ENCODE data around the gene PPDPF. TPM values are rescaled to one million over a fixed set of nuclear protein-coding genes. Genes with fewer than 3 reads are reported as not detected.
A peak's percentile ranks its signal among the peaks of the same experiment; 100 is the strongest.

The PPDPF gene
- total RNA-seq, 1 donor from 2014 or later: 54.2 TPM

DNA sequence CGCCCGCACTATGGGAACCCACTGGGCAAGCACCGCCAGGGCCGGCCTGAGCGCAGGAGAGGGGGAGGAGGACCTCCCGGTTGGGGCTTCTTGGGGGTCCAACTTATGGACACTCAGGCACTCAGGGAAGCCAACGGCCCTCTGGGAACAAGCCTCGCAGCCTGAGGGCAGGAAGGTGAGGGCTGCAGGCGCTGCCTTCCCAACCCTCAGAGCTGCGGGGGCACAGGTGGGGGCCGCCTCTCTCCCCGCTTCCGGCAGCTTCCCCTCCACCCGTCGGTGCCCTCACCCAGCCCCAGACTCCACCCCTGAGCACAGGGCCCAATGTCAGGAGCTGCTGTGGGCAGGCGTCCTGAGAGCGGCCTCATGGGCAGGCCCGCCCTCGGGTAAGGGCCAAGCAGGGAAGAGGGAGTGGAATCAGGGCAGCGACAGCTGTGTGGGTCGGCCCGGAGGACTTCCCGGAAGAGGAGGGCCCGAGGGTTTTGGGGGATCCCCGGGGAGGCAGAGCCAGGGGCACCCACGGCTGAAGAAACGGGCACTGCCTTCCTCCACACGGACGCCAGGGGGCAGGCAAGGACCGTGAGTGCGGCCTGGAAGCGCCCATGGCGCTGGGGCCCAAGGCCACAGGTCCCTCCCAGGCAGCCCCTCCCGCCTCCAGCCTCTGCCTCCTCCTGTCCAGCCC lies 17.1 kb downstream of the PPDPF start:
- peak; percentile 91 for DNase-seq (ENCODE audit: low spot score)

DNA sequence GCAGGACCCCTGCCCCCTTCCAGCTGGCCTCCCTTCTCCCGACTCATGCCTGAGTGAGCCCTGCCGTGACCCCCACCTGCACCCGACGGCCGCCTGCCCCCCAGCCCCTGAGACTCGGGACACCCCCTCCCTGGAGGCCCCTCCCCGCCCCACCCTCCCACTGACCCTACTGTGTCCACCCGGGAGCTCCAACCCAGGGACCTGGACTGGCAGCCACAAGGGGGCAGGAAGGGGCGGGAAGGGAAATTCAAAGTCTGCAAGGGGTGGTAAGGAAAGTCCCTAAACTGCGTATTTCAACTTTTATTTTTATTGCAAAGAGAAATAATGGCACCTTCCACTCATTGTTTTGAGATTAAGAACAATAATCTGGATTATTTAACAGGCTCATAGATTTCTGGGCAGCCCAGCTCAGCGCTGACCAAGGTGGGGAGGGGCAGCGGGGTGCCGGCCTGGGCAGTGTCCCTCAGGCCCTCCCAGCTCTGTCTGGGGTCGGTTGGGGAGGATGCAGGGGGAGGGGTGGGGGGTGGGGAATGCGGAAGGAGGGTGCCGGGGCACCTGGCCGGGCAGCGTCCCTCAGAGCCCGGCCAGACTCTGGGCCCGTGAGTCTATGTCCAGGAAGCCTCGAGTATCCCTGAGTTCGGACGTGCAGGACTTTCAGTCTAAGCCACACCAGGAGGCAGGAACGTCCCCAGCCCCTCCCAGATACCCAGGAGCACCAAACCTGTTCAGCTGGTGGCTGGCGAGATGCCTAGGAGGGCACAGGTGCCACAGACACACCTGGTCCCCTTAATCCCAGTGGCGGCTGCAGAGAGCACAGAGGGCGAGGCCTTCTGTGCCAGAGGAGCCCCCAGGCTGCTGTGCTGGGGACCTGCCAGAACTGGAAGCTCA lies 17.9 kb downstream of the PPDPF start:
- DNase-seq (ENCODE audit: low spot score): no peak

DNA sequence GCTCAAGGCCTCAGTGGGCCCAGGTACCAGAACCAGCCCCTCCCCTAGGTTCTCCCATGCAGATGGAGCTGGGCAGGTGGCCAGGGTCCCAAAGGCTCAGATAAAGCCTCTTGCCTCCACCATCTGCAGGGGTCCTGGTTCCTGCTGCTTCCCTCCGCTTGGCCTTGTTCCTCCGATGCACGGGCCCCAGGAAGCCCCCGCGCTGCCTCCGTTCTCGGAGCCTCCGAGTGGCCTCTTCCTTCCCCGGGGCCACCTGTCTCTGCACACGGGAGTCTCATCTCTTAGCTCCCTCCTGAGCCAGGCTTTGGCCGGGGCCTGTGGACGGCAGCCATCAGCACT lies 18.5 kb downstream of the PPDPF start:
- no peak for DNase-seq (ENCODE audit: low spot score)

DNA sequence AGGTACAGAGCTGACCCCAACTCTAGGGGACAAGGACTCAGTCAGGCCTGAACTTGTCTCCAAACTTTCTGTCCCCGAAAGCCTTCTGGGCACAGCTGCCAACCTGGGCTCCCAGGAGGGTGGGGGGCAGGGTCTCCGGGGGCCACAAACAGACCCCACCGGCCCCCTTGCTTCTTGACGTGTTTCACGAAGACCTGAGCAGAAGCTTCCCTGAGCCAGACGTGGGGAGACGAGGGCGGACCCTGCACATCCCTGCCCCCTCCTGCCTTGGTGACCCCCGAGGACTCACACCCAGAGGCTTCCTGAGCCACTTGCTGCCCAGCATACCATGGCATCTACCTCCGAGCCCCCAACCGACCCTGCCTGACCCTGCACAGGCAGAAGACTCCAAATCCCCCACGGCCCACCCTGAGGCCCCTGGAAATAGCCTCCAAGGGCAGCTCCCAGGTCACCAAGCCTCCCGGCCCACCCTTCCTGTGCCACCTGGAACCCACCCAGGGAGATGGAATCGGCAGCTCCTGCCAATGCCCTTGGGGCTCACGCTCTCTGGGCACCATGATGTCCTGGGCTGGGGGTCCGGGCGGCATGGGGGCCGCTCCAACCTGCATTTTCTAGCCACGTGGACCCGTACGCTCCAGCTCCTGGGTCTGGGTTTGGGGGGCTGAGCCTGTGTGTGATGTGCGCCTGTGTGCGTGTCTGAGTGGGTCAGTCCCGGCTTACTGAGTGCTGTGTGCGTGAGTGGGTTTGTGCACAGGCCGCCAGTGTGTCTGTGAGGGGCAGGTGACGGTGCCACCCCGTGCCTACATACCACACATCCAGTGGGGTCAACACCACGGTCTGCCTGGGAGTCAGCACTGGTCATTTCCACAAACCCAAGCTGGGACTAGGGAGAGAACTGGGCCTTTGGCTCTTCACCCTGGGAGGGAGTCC lies 19.1 kb downstream of the PPDPF start:
- DNase-seq (ENCODE audit: low spot score): no peak

DNA sequence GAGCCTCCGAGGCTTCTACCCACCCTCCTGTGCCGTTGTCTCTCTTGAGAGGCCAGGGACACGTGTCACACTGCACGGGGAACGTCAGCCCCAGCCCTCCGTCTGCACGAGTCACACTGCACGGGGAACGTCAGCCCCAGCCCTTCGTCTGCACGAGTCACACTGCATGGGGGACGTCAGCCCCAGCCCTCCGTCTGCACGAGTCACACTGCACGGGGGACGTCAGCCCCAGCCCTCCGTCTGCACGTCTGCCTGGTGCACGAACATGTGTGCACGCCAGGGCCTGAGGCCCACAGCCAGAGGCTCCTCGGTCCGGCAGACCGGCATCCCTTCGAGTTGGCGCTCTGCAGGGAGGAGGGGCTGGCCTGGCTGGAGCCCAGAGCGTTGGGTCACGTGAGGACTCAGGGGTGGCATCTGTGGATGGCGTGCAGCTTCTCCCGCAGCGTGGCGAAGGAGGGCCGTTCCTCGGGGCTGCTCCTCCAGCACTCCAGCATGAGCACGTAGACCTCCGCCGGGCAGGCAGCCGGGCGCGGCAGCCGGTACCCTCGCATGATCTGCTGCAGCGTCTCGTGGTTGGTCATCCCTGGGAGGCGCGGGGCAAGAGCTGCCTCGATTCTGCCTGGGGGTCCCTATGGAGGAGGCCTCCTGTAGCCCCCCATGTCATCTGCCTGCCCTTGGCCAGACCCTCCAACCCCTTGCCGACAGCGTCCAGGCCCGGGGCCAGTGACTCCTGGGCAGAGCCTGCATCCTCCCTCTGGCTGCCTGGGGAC lies 20.0 kb downstream of the PPDPF start:
- no peak for DNase-seq (ENCODE audit: low spot score)

DNA sequence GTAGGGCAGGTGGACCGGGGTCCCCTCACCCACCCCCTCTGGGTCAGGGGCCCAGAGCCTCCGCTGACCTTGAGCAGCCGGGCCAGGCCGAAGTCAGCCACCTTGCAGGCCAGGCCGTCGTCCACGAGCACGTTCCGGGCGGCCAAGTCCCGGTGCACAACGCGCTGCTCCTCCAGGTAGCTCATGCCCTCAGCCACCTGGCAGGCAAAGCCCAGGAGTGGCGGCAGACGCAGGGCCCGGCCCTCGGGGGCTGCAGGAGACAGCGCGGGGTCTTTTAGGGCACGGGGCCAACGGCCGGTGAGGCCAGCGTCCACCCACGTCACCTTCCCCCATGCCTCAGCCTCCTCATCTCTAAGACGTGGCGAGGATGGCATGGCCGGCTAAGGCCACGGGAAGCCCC lies 20.8 kb downstream of the PPDPF start:
- no peak for DNase-seq (ENCODE audit: low spot score)

DNA sequence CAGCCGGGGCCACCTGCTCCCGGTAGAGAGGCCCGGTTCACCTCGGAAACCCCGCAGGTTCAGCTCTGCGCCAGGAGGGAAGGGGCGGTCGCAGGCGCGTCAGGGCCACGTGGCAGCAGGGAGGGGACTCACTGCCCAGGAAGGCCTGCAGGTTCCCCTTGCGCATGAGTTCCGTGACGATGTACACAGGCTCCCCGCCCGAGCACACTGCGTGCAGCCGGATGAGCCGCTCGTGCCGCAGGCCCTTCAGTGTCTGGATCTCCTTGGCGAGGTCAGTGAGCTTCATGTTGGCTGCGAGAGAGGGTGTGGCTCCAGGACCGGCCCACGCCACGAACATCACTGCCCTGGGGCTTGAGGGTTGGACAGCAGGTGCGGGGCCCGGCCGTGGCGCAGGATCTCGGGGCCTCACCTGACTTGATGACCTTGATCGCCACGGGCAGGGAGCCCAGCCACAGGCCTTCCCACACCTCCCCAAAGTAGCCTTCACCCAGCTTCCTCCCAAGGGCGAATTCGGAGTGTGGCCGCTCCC lies 21.5 kb downstream of the PPDPF start:
- no peak for DNase-seq (ENCODE audit: low spot score)

DNA sequence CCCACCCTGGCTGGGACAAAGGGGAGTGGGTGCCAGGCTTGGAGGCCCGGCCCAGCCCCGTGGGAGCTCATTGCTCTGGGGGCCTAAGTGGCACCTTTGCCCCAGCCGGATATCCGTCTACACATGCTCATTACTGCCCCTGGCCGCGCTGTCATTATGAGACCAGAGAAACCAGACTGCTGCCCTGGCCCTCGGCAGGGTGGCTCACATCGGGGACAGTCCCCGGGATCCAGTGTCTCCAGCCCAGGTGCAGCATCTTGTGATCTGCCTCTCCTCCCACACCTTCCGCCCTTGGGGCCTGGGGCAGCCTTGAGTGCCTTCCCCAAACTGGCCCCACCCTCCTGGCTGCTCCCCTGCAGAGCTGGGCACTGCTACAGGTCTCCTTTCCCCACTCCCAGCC lies 22.1 kb downstream of the PPDPF start:
- DNase-seq (ENCODE audit: low spot score): no peak

DNA sequence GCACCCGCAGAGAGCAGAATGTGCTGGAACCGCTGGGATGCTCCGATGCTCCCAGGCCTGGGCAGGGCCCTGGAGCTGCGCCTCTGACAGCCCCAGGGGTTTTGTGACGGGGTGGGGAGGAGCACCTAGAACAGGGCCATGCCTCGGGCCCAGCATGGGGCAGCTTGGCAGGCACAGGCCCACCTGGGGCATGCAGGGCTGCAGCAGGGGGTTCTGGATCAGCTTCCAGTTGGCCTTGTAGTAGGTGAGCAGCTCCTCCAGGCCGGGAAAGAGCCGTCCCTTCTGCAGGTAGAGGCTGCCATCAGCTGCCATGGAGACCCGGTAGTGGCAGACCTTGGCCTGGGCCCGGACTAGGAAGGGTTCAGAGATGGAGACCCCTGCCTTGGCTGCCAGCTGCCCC lies 22.6 kb downstream of the PPDPF start:
- DNase-seq (ENCODE audit: low spot score): no peak

DNA sequence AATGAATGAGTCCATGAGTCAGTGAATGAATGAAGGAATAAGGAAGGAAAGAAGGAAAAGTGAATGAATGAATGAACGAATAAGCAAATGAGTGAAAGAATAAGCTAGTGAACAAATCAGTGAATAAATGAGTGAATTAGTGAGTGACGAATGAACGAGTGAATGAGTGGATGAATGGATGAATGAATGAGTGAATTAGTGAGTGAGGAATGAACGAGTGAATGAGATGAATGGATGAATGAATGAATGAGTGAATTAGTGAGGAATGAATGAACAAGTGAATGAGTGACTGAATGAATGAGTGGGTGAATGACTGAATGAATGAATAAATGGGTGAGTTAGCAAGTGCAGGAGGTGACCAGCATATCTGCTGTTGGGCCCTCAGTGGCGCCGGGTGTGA lies 23.2 kb downstream of the PPDPF start:
- no peak for DNase-seq (ENCODE audit: low spot score)

DNA sequence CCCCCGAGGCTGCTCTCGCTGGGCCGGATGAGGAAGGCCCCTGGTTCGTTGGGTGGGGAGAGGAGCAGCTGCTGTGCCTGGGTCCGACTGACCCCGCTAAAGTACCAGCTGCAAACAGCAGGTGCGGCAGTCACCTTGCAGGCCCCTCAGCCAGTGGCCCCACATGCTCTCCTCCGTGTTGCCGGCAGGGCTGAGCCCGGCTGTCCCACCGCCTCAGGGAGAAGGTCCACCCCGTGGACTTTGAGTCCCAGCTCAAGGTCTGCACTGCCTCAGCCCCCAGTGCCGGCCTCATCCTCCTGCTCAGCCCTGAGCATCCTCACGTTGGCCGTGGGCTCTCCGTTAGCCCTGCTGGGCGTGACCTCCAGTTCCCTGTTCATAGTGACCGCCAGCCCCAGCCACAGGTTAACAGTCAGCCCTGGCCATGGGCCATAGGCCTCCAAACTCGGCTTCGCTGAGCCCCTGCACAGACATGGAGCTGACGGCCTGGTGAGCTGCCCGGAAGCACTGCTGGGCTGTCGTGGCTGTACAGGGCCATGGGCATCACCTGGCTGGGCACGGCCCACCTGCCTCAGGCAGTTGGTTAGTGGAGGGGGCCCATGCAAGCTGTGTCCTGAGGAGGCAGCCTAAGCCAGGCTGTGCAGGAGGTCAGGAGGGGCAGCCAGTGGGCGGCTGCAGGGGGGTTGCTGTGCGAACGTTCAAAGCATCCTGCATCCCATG lies 23.8 kb downstream of the PPDPF start:
- DNase-seq (ENCODE audit: low spot score): no peak

DNA sequence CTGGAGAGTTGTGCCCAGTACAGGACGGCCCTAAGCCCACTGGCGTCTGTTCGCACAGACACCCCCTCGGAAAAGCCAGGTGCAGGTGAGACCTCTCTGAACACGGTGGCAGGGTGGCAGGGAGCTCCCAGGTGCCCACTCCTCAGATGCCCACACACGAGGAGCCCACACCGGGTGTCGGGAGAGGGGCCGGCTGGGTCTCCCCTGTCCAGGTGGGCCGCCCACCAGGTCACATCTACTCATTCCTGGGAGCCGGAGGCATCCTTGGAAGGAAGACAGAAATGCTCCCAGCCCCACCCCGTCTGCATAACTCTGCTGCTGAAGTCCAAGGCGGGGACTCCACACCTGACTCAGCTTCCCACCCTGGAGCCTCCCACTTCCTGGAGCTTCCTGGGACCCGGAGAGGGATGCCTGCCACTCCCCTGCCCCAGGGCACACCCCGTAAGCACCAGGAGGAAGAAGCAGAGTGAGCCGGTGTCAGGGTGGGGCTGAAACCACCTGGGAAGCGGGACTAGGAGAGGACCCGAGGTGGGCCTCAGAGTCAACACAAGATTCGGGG lies 24.5 kb downstream of the PPDPF start:
- DNase-seq (ENCODE audit: low spot score): no peak

DNA sequence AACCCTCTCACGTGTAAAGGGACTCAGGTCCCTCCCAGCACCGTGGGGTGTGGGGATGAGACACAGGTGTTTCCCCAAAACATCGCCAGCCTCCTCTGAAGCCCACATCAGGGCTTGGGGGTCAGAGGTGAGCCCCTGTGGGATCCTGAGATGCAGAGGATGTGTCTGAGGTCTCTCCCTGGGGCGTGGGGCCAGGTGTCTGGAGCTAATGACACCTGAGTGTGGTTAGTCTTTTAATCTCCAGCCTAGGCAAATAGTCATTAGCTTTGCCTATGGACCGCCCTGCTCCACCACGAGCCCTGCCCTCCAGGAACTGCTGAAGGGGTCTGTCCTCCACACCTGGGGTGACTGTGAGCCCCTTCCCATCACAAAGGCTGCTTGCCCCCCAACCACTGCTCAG lies 25.2 kb downstream of the PPDPF start:
- DNase-seq (ENCODE audit: low spot score): no peak

DNA sequence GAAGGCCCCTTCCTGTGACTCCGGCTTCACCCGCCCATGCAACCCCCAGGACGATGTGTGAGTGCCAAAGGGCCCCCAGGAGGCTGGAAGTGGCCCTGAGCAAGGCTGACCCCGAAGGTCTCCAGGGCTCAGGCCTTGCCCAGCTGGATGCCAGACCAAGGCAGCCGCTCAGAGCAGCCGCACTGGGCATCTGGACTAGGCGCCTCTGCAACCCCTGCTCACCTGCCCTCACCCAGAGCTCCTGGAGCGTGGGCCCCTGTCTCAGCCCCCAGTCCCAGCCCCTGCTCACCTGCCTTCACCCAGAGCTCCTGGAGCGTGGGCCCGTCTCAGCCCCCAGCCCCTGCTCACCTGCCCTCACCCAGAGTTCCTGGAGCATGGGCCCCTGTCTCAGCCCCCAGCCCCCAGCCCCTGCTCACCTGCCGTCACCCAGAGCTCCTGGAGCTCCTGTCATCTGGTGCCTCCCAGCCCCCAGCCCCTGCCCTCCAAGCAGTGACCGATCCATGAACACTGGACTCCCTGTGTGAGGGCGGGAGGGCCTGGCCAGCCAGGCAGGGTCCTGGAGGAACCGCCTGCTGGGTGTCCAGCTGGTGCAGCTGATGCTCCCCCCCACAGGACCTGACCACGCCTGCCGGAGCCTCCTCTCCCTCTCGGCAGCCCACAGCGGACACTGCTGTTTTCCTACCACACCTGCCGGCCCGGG lies 25.8 kb downstream of the PPDPF start:
- DNase-seq (ENCODE audit: low spot score): no peak

DNA sequence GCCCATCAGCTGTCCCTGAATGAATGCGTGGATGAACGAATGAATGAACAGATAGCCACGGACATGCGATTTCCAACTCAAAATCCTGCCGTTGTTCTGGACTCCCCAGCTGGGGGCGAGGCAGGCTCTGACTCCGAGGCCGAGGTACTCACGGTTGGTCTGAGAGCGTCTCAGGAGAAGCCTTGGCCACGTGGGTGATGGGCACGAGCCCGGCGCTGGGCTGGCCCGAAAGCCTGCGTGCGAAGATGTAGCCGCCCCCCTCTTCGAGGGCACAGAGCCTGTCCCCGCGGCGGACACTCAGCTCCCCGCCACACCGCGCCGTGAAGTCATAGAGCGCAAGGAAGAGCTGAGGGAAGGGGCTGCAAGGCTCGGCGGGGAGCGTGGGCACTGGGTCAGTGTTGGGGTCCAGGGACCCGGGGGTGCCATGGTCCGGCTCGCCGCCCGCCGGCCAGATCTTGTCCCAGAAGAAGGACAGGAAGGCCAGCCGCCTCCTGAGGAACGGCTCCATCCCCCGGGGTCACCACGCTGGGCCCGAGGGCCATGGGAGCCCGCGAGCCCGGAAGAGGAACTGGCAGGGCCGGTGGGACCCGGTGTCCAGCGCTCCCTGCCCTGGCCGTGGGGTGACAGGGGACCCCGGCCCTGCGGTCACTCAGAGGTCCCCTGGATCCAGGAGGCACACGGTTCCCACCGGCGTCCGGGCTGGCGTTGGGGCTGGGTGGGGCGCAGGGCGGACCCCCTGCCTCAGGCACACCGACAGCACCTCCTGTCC lies 26.6 kb downstream of the PPDPF start:
- no peak for DNase-seq (ENCODE audit: low spot score)

DNA sequence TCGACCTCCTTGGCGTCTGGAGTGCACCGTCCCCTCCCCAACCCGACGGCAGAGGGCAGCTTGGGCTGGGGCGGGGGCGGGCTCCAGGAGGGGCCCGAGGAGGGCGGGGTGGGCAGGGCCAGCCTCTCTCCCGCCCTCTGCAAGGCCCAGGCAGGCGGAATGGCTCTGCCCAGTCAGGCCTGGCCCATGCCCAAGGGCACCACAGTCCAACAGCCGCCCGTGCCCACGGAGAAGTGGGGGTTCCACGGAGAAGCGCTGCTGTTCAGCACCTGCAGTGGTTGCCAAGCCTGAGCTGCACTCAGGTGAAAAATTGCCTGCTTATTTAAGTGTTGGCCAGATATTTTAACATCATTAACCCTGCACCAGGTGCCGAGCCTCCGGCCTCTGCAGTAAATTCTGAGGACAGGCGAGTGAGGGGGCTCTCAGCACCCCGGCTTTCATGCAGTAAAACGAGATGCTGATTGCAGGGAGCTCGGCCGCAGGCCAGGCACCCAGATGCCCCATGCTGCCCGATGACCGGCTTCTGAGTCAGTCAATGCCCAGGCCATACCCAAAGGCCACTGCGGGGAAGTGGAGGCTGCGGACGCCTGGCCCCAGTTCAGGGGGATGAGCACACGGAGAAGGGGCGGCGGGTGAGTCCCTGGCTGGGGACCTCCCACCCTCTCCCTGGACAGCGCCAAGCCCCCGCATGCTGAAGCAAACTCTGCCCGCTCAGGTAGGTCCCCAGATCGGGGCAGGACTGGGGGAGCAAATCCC lies 27.3 kb downstream of the PPDPF start, which contains the start of gene SRMS:
Gene SRMS, minus strand, starts transcription at position 25 of the 756 bp plus-strand sequence. CDS start 286 bp downstream, outside the sequence.
- no peak for DNase-seq (ENCODE audit: low spot score)

DNA sequence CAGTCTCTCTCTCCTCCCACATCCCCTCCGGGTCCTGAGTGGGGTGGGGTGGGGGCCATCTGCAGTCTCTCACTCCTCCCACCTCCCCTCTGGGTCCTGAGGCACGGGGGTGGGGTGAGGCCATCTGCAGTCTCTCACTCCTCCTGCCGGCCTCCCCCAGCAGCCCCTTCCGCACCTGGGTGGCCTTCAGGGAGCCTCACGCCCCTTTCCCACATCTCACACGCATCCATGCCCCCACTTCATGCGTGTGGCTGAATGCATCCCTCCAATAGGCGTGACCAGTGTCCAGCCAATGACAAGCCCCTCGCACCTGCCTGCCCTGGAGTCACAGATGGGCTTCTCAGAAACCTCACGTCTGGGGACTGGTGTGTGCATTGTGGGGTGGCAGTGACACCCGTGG lies 28.0 kb downstream of the PPDPF start:
- no peak for DNase-seq (ENCODE audit: low spot score)

DNA sequence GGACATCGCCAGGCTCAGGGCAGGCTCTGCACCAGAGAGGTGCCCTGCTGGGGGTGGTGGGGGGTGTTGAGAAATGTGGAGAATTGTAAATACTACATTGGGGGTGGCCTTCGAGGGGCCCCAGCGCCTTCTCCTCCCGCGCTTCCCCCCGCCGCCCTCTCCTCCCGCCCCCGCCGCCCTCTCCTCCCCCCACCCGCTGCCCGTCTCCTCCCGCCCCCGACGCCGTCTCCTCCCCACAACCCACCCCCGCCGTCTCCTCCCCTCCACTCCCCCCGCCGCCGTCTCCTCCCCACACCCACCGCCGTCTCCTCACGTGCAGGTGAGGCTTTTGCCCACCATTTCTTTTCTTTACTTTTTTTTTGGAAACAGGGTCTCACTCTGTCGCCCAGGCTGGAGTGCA lies 28.5 kb downstream of the PPDPF start:
- DNase-seq (ENCODE audit: low spot score): no peak

All from umbilical cord (tissue), 2 donors.